HUES6 (cell line): Measurements from ENCODE around the gene TTLL13.
"Not testable (repeated sequence)": the region's sequence is repeated elsewhere in the genome, so short reads cannot be mapped to it uniquely, and the experiment has no call there.

Source experiments
- H3K27ac ChIP-seq: 2 replicates; pipeline ENCODE4 v1.7.0; 2013; ENCODE audit warnings: low read depth, mild to moderate bottlenecking, low read length, inconsistent platforms
- H3K27me3 ChIP-seq: 2 replicates; pipeline ENCODE4 v1.6.1; 2013; ENCODE audit warnings: low read length; ENCODE audit not compliant: control insufficient read depth, insufficient read depth
- H3K36me3 ChIP-seq: 2 replicates; pipeline ENCODE4 v1.6.1; 2013; ENCODE audit warnings: low read length; ENCODE audit not compliant: control insufficient read depth, insufficient read depth
- H3K4me1 ChIP-seq: 2 replicates; pipeline ENCODE4 v1.6.1; 2013; ENCODE audit warnings: low read length; ENCODE audit not compliant: control insufficient read depth, insufficient read depth
- H3K4me3 ChIP-seq: 2 replicates; pipeline ENCODE4 v1.5.1; 2013; ENCODE audit warnings: low read depth, low read length
- H3K9ac ChIP-seq: one replicate; pipeline ENCODE4 v1.6.1; 2013; ENCODE audit warnings: mild to moderate bottlenecking, low read length
- H3K9me3 ChIP-seq: 2 replicates; pipeline ENCODE4 v1.6.1; 2013; ENCODE audit warnings: low read depth, low read length; ENCODE audit not compliant: control insufficient read depth, insufficient read depth

The TTLL13 gene

GRCh38 chr15:90305355-90305754 lies 56.0 kb downstream of the TTLL13 start:
- H3K4me3 ChIP-seq, result not testable (repeated sequence)

DNA sequence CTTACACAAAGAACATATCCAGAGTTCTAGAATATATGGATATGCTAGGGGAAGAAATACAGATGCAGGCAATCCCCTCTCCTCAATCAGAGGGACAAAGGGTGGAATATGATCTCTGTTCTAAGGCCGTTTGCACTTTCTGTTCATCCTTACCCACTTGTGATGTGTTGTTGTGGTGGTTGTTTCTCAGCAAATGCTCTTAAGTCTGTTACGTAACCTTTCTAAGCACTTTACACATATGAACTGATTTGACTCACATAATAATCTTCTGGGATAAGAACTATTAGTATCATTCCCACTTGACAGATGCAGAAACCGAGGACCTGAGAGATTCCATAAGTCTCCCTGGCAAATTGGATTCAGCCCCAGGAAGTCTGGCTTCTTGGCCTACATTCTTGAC lies 56.6 kb downstream of the TTLL13 start:
- no peak overlapping the region for H3K27ac ChIP-seq
- no peaks in the 10 kb centered on the region for H3K9me3 ChIP-seq
- H3K9ac ChIP-seq, result no peak overlapping the region
- no peak overlapping the region for H3K4me3 ChIP-seq
- H3K27me3 ChIP-seq, result no peaks in the 10 kb centered on the region
- H3K36me3 ChIP-seq, result no peaks in the 10 kb centered on the region
- peaks cover 7% of the 10 kb centered on the region for H3K4me1 ChIP-seq

More at GRCh38 chr15:90305355-90305754, 56.0 kb downstream of the TTLL13 start:
- H3K9ac ChIP-seq, H3K4me1 ChIP-seq, H3K36me3 ChIP-seq, H3K27me3 ChIP-seq, H3K9me3 ChIP-seq, H3K27ac ChIP-seq: not testable (repeated sequence)

- 0 out of 2 replicates have a peak, but pooled peaks cover 2% of the 10 kb centered on the region for H3K4me1 ChIP-seq
- no peaks in the 10 kb centered on the region for H3K27me3 ChIP-seq
- H3K36me3 ChIP-seq, result no peaks in the 10 kb centered on the region
- no peak overlapping the region for H3K4me3 ChIP-seq
- H3K9ac ChIP-seq, result no peak overlapping the region
- H3K27ac ChIP-seq, result no peak overlapping the region
- H3K9me3 ChIP-seq, result no peaks in the 10 kb centered on the region
Observed at GRCh38 chr15:90306560-90306959, 57.2 kb downstream of the TTLL13 start.

DNA sequence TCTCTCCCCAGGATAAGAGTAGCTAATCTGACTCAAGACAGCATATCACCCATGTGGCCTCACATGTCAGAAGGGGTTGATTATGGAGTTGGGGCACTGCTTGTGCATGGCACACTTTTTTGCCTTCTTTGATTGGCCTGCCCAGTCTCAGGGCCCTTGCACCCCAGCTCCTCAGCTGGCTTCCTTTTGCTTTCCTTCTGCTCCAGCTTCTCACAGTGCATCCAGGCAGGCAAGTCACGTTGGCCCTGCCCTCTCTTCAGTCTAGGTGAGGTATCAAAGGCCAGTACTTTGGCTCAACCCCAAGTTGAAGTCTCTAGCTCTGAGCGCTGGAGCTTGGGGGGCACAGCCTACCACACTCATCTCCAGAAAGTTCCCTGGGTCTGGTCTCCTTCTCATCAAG lies 58.3 kb downstream of the TTLL13 start:
- 0 out of 2 replicates have a peak, but pooled peaks cover 2% of the 10 kb centered on the region for H3K4me1 ChIP-seq
- no peak overlapping the region for H3K27ac ChIP-seq
- no peaks in the 10 kb centered on the region for H3K9me3 ChIP-seq
- H3K9ac ChIP-seq, result no peak overlapping the region
- no peaks in the 10 kb centered on the region for H3K36me3 ChIP-seq
- H3K27me3 ChIP-seq, result no peaks in the 10 kb centered on the region
- H3K4me3 ChIP-seq, result no peak overlapping the region

GRCh38 chr15:90309020-90309419 lies 59.7 kb downstream of the TTLL13 start:
- Histone ChIP-seq H3K9ac (no peak overlapping the region), H3K36me3 (no peaks in the 10 kb centered on the region), H3K4me3 (no peak overlapping the region), H3K9me3 (no peaks in the 10 kb centered on the region), H3K4me1 (0 out of 2 replicates have a peak, but pooled peaks cover 2% of the 10 kb centered on the region), H3K27me3 (no peaks in the 10 kb centered on the region), H3K27ac (no peak overlapping the region)
